ENCODE measurements around the gene LAMA4. TPM values are rescaled to one million over a fixed set of nuclear protein-coding genes. Genes with fewer than 3 reads are reported as not detected.

The LAMA4 gene
- total RNA-seq, 6 experiments from 2014 or later, result 80.6 to 130 (median 89.8) TPM

- Mint-ChIP-seq H3K9me3 (no peaks in the 10 kb centered on the region), H3K36me3 (ENCODE audit: low read depth) (no peaks in the 10 kb centered on the region; the same call in 1 of the 2 replicates), H3K27ac (no peak overlapping the region), H3K27me3 (ENCODE audit: insufficient read depth) (no peaks in the 10 kb centered on the region), H3K4me1 (ENCODE audit: low read depth) (peaks cover 51% of the 10 kb centered on the region), H3K4me3 (no peak overlapping the region)
- DNase-seq, result no peak
- TF ChIP-seq, protein P1, sequence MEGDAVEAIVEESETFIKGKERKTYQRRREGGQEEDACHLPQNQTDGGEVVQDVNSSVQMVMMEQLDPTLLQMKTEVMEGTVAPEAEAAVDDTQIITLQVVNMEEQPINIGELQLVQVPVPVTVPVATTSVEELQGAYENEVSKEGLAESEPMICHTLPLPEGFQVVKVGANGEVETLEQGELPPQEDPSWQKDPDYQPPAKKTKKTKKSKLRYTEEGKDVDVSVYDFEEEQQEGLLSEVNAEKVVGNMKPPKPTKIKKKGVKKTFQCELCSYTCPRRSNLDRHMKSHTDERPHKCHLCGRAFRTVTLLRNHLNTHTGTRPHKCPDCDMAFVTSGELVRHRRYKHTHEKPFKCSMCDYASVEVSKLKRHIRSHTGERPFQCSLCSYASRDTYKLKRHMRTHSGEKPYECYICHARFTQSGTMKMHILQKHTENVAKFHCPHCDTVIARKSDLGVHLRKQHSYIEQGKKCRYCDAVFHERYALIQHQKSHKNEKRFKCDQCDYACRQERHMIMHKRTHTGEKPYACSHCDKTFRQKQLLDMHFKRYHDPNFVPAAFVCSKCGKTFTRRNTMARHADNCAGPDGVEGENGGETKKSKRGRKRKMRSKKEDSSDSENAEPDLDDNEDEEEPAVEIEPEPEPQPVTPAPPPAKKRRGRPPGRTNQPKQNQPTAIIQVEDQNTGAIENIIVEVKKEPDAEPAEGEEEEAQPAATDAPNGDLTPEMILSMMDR (IDR thresholded peaks at IDR 0.05), result no peak
These were observed 29.3 kb upstream of the LAMA4 start for GRCh38 chr6:112283621-112284020.

DNA sequence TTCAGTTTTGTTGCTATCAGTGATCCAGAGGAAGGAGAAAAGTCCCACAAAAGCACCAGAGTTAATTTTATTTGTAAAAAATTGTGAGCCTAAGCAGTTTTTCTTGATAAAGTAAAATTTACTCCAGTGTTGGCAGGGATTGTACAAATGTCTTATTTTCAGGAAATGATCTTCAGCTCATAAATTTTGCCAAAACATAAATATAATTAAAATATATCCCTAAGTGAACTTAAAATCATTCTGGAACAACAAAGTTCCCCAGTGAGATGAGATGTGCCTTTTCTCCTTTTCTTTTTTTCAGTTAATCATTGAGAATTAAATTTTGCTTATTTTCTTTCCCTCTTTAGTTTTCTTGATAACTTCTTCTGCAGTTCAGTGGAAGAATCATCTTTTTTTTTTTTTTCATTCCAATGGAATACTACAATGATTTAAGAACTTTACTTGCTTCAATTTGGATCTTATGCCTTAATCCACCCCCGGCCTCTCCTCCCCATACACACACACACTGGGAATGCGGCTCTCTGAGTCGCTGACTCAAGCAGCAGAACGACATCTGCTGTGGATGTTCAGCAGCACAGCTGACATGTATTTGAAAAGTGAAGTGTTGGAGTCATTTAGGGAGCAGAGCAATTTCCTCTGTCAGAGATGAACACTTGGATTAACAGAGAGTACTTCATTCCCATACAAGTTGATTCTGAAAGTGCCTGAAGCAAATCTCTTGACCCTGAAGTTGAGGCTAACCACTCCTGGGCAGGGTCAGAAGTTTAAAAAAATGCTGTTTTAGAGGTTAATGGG lies 27.7 kb upstream of the LAMA4 start:
- H3K27me3 Mint-ChIP-seq (ENCODE audit: insufficient read depth), result no peaks in the 10 kb centered on the region; the same call in 1 of the 2 replicates
- DNase-seq, result peak; percentile 87
- peaks cover 47% of the 10 kb centered on the region for H3K4me1 Mint-ChIP-seq (ENCODE audit: low read depth)
- H3K36me3 Mint-ChIP-seq (ENCODE audit: low read depth), result no peaks in the 10 kb centered on the region; the same call in 1 of the 2 replicates
- peak overlapping the region; percentile 62 for H3K4me3 Mint-ChIP-seq
- no peaks in the 10 kb centered on the region for H3K9me3 Mint-ChIP-seq
- peak overlapping the region; percentile 42 for H3K27ac Mint-ChIP-seq
- TF ChIP-seq, protein P1 (IDR thresholded peaks at IDR 0.05), result peak; percentile 65

DNA sequence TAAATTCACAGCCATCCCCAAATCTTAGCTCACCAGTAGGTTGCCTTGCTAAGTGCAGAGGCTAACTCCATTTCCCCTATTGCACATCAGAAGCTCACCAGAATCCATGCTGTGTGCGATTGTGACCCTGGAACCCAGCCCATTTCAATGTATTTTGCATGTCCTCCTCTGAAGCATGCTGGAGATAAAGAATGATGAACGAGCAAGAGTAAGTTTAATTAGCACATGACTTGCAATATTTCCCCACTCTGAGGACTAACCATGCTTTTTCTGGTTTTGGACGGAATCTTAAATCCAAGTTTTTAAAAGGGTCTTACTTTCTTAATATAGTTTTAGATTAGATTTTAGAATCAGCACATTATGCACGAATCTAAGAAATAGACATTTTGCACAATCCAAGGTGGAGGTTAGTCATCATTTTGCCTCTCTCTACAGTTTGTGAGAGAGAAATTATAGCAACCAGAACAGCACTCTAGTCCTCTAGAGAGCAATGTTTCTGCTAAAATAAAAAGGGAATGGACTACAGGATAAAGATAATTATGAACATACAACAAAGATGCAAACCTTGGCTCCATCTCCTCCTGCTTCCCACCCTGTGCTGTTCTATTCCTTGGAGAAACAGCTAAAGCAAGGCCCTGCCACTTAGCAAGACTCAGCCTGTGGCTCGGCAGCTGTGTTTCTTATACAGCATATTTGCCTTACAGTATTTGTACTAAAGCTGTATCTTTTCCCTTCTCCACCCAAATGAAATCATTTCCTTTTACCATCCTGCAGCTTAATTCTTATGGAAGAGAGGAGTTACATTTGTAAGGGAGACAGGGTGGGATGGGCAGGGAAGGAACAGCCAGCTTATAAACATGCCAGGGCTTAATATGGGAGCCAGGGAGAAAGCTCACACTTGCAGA lies 24.9 kb upstream of the LAMA4 start:
- H3K27me3 Mint-ChIP-seq (ENCODE audit: insufficient read depth), result no peaks in the 10 kb centered on the region; the same call in 1 of the 2 replicates
- H3K27ac Mint-ChIP-seq, result peak overlapping the region; percentile 36; the same call in 1 of the 2 replicates
- no peaks in the 10 kb centered on the region for H3K9me3 Mint-ChIP-seq
- peaks cover 47% of the 10 kb centered on the region for H3K4me1 Mint-ChIP-seq (ENCODE audit: low read depth)
- H3K4me3 Mint-ChIP-seq, result no peak overlapping the region; the same call in 1 of the 2 replicates
- no peaks in the 10 kb centered on the region for H3K36me3 Mint-ChIP-seq (ENCODE audit: low read depth)
- DNase-seq, result no peak
- TF ChIP-seq, protein P1 (IDR thresholded peaks at IDR 0.05), result no peak

DNA sequence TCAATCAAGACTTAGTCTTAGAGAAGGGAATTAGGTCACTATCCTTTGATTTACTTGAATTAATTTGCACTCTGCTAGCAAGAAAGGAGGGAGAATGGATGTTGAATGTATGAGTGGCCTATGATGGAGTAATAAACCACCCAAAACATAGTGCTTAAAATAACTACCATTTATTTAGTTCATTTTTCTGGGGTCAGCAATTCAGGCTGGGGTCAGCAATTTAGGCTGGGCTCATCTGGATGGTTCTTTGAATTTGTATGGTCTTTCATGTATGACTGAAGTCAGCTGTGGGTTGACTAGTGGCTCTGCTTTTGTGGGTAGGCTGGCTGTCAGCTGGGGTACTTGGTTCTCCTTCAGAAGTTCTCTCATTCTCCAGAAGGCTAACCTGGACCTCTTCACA lies 21.0 kb upstream of the LAMA4 start:
- Mint-ChIP-seq H3K4me3 (no peak overlapping the region), H3K27me3 (ENCODE audit: insufficient read depth) (no peaks in the 10 kb centered on the region; the same call in 1 of the 2 replicates), H3K36me3 (ENCODE audit: low read depth) (no peaks in the 10 kb centered on the region), H3K4me1 (ENCODE audit: low read depth) (peaks cover 23% of the 10 kb centered on the region), H3K9me3 (no peaks in the 10 kb centered on the region), H3K27ac (no peak overlapping the region)
- DNase-seq, result no peak
- TF ChIP-seq, protein P1 (IDR thresholded peaks at IDR 0.05), result no peak

DNA sequence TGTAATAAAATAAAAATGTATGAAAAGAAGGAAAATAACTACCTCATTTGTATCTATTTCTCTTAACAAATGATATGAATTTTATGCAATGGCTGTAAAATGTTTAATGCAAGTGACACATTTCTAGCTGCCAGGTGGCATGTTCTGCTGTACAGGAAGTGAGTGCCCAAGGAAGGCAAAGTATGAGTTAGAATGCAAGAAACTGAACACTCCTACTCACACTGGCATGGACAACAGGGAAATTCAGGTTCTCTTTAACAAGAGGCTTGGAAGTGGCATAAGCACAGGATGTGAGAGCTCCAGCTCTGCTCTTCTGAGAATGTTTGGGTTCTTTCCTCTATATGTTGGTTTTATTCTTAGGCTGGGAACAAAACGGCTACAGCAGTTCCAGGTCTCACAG lies 20.4 kb upstream of the LAMA4 start:
- H3K36me3 Mint-ChIP-seq (ENCODE audit: low read depth), result no peaks in the 10 kb centered on the region
- H3K4me1 Mint-ChIP-seq (ENCODE audit: low read depth), result peaks cover 20% of the 10 kb centered on the region
- TF ChIP-seq, protein P1 (IDR thresholded peaks at IDR 0.05), result no peak
- no peak overlapping the region for H3K27ac Mint-ChIP-seq
- DNase-seq, result no peak
- H3K9me3 Mint-ChIP-seq, result no peaks in the 10 kb centered on the region
- H3K27me3 Mint-ChIP-seq (ENCODE audit: insufficient read depth), result no peaks in the 10 kb centered on the region; the same call in 1 of the 2 replicates
- H3K4me3 Mint-ChIP-seq, result no peak overlapping the region

All from HFFc6 (cell line).